ENCODE results near the gene STRA6. TPM values are rescaled to one million over a fixed set of nuclear protein-coding genes. Genes with fewer than 3 reads are reported as not detected.
A peak's percentile ranks its signal among the peaks of the same experiment; 100 is the strongest.

Gene STRA6
- total RNA-seq, 1 donor from 2014 or later: 158 TPM

DNA sequence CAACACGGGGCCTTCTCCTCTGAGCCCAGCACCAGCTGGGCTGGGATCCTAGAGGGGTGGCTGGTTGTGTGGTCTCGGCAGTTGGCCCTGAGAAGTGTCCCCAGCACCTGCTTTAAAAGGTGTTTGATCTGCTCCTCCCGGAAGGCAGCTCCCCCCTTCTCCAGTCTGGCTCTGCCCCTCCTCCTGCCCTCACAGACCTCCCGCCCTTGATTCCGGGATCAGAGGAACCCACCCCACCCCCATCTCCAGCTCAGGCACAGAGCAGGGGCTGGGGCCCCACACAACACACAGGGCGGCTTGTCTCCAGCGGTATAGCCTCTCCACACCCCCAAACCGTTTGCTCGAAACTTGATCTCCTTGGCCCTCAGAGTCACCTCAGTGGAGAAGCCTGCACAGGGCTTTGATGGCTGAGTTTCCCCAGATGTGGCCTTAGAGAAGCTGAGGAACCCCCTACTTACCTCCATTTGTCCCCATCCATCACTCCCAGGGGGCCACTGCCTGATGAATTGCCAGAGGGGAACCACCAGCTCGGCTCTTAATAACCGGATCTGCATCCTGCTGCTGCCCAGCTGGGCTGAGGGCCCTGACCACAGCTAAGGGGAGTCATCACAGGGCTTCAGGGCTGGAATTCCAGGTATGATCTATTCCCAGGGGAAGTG lies 6.4 kb upstream of the STRA6 start:
- peak overlapping the region; percentile 68 for H3K27ac Mint-ChIP-seq
- H3K36me3 Mint-ChIP-seq: peaks cover 8% of the 10 kb centered on the region
- H3K9me3 Mint-ChIP-seq: peaks cover 5% of the 10 kb centered on the region
- H3K27me3 Mint-ChIP-seq: no peaks in the 10 kb centered on the region
- peaks cover 84% of the 10 kb centered on the region for H3K4me1 Mint-ChIP-seq (ENCODE audit: unreplicated experiment)
- TF ChIP-seq, protein P1, sequence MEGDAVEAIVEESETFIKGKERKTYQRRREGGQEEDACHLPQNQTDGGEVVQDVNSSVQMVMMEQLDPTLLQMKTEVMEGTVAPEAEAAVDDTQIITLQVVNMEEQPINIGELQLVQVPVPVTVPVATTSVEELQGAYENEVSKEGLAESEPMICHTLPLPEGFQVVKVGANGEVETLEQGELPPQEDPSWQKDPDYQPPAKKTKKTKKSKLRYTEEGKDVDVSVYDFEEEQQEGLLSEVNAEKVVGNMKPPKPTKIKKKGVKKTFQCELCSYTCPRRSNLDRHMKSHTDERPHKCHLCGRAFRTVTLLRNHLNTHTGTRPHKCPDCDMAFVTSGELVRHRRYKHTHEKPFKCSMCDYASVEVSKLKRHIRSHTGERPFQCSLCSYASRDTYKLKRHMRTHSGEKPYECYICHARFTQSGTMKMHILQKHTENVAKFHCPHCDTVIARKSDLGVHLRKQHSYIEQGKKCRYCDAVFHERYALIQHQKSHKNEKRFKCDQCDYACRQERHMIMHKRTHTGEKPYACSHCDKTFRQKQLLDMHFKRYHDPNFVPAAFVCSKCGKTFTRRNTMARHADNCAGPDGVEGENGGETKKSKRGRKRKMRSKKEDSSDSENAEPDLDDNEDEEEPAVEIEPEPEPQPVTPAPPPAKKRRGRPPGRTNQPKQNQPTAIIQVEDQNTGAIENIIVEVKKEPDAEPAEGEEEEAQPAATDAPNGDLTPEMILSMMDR (conservative IDR thresholded peaks at IDR 0.05): no peak
- peak overlapping the region; percentile 72 for H3K4me3 Mint-ChIP-seq
- DNase-seq (ENCODE audit: extremely low spot score, unreplicated experiment): peak; percentile 81

DNA sequence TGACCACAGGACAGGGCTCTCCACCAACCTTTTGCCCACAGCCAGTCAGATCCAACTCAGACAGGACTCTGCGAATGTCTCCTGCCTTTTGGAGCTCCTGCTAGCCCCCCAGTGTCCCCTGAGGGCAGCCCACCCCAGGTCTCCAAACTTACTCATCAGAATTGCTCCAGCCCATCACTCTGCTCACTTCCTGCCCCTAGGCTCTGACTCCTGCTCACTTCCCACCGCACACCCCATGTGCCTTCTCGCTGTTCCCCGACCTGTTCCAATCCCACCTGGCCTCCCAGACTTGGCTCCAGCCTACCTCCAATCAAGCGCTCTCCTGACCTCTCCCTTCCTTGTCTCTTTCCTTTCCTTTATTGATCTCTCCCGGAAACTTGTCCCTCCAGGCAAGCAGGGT lies 5.9 kb upstream of the STRA6 start:
- peaks cover 5% of the 10 kb centered on the region for H3K9me3 Mint-ChIP-seq
- TF ChIP-seq, protein P1 (conservative IDR thresholded peaks at IDR 0.05): no peak
- no peak for DNase-seq (ENCODE audit: extremely low spot score, unreplicated experiment)
- H3K36me3 Mint-ChIP-seq: peaks cover 8% of the 10 kb centered on the region
- H3K4me1 Mint-ChIP-seq (ENCODE audit: unreplicated experiment): peaks cover 84% of the 10 kb centered on the region
- no peaks in the 10 kb centered on the region for H3K27me3 Mint-ChIP-seq
- peak overlapping the region; percentile 68 for H3K27ac Mint-ChIP-seq
- H3K4me3 Mint-ChIP-seq: peak overlapping the region; percentile 72

DNA sequence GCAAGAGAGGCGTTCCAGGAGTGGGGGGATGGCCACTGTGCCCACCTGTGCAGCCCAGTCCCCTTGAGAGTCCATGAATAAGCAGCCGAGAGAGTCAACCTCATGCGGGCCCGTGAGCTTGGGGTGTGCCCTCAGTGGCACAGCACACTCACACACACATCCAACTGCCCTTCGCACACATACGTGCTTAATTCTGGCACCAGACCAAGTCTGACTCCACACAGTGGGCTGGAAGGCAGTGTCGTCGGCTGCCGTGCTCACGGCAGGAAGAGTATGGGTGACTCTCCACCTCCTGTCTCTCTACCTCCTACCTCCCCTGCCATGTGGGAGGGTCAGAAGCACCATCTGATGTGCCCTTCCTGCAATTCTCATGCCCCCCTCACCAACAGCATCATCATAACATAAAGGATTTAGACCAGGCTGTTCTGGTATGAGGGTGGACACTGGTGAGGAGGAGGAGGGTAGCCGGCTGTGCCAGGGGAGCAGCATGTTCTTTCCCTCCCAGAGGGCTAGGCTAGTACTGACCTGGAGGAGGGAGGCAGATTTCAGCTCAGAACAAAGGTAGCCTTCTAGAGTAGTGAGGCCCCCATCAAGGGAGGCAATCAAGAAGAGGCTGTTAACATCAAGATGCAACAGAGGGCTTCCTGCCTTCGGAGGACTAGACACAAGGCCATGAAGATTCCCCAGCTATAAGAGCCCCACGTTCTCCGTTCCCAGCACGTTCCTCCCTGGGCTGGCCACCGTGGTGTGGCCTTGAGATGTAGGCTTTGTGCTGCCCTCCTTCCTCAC lies 5.3 kb upstream of the STRA6 start:
- TF ChIP-seq, protein P1 (conservative IDR thresholded peaks at IDR 0.05): no peak
- no peak for DNase-seq (ENCODE audit: extremely low spot score, unreplicated experiment)
- peaks cover 84% of the 10 kb centered on the region for H3K4me1 Mint-ChIP-seq (ENCODE audit: unreplicated experiment)
- H3K9me3 Mint-ChIP-seq: peaks cover 5% of the 10 kb centered on the region
- H3K27me3 Mint-ChIP-seq: peaks cover 3% of the 10 kb centered on the region
- H3K27ac Mint-ChIP-seq: peak overlapping the region; percentile 68
- peak overlapping the region; percentile 79 for H3K4me3 Mint-ChIP-seq
- H3K36me3 Mint-ChIP-seq: peaks cover 8% of the 10 kb centered on the region

DNA sequence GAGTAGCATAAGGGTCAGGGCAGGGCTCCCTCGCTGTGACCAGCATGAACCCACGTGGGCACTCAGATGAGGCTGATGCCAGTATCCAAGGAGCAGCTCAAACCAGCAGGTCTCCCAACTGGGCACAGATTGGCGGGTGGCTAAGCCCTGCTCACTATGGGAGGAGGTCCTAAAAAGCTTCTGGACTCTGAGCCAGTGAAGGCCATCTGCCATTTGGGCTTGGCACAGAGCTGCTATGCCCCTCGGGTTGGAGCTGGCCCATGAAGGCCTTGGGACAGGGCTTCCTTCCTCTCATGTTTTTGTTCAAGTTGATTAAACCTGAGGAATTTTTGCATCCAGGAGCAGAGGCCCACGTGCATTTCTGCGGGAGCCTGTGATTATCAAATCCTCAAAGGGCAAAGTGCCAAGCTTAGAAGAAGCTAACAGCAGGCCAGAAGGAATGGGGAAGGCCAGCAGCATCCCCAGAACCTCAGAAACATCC lies 4.3 kb upstream of the STRA6 start:
- peaks cover 4% of the 10 kb centered on the region for H3K27me3 Mint-ChIP-seq
- peaks cover 76% of the 10 kb centered on the region for H3K4me1 Mint-ChIP-seq (ENCODE audit: unreplicated experiment)
- no peak for DNase-seq (ENCODE audit: extremely low spot score, unreplicated experiment)
- H3K9me3 Mint-ChIP-seq: peaks cover 3% of the 10 kb centered on the region
- TF ChIP-seq, protein P1 (conservative IDR thresholded peaks at IDR 0.05): no peak
- peak overlapping the region; percentile 60 for H3K27ac Mint-ChIP-seq
- H3K36me3 Mint-ChIP-seq: peaks cover 7% of the 10 kb centered on the region
- peak overlapping the region; percentile 79 for H3K4me3 Mint-ChIP-seq

DNA sequence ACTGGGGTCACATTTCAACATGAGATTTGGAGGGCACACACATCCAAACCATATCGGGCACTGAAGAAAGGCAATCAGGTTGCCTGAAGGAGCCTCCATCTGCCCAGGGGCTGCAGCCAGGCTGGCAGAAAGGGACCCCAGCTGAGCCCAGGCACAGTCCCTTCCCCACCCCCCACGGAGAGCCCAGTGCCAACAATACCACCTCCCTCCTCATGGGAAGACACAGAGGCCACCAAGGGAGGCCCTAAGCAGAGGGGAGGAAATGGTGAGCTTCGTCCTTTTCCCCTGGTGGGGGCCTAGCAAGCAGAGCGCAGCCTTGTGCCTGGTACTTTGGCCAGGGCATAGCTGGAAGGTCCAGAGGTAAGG lies 3.0 kb upstream of the STRA6 start:
- no peak for DNase-seq (ENCODE audit: extremely low spot score, unreplicated experiment)
- Mint-ChIP-seq H3K27me3 (peaks cover 4% of the 10 kb centered on the region), H3K27ac (no peak overlapping the region), H3K4me1 (ENCODE audit: unreplicated experiment) (peaks cover 78% of the 10 kb centered on the region), H3K36me3 (peaks cover 3% of the 10 kb centered on the region), H3K9me3 (no peaks in the 10 kb centered on the region), H3K4me3 (no peak overlapping the region)
- TF ChIP-seq, protein P1 (conservative IDR thresholded peaks at IDR 0.05): no peak
